ENCODE measurements around the gene CATSPERD.

The CATSPERD gene, protein sequence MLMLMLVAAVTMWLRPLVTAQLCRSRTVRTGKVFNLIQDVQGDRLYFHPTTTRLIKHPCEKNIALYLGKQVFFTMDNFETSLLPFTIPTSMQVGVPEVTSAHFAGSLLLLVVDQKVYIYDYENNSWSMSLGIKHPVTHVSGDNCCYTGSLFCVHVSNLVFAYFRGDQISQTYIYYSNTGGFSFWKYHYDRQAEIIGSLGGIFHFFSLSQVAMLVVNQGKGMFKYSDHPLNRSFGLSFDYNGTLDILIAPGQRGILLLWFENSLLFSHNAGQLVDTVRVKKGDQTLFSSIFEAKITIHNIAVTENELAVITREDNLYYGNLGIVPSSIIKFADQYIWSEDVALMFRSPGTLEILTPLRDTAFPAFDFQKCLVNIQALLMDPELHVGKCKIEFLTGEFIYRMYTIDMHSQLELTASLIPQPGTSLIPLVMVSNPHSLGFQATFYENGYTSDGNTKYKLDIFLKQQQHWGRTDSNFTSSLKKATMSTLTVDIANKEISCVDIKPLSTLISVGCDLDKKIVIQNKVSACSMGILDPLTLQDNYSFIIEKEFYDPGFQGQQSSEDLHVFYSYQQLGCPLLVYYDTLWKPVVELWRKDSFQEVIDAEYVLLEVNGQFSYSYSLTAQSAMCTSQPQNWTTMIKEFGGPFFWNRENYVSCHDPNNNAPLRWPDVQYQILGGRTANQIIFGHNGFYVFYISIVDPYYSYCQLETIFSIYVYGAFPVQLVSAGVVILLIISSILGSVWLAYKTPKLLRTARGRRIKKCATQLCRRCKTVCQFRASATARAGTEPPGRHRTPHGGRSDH

DNA sequence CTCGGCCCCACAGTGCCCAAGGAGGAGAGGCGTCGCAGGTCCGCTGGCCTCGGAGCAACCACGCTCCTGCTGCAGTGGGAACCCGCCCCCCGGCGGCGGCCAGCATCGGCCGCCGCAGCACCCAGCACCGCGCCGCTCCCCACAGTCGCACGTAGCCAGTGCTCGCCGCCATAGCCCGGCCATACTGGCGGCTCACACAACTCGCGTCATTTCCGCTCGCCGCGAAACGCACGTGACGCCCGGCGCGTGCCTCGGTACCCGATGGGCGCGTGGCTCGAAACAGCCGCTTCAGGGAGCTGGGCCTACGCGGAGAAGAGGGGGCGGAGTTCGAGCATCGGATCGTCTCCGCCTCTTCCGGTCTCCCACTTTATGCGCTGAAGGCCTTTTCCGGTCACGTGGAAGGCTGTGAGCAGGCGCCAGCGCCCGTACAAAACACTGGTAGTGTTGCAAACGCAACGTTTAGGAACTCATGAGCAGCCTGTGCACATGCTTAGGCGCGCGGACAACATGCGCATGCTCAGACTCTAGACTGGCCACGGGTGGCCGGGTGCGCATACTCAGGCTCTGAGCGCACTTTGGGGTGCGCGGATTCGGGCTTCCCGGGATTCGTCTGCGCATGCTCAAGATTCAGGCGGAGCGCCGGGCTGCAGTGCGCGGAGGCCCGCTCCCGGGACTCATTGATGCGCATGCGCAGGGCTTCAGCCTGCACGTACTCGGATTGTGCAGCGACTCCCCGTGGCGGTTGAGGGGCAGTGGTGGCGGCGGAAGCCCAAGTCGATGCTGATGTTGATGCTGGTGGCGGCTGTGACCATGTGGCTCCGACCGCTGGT, at the start of gene CATSPERD, which contains the start of gene LONP1:
Gene CATSPERD (plus strand): TSS at position 677 of the 830 bp plus-strand sequence. CDS start 101 bp downstream, at position 778.
Gene LONP1 (minus strand): TSS at position 186 of the 830 bp plus-strand sequence. CDS start 14 bp downstream, at position 172.
- peak; percentile 93 to 98 (median 95) for DNase-seq (ENCODE audit: low read depth in 4 of 4, low spot score in 1 of 4)

- DNase-seq (ENCODE audit: low read depth in 4 of 4, low spot score in 1 of 4): no peak
These were observed 48.8 kb upstream of the CATSPERD start for GRCh38 chr19:5671600-5671999.

DNA sequence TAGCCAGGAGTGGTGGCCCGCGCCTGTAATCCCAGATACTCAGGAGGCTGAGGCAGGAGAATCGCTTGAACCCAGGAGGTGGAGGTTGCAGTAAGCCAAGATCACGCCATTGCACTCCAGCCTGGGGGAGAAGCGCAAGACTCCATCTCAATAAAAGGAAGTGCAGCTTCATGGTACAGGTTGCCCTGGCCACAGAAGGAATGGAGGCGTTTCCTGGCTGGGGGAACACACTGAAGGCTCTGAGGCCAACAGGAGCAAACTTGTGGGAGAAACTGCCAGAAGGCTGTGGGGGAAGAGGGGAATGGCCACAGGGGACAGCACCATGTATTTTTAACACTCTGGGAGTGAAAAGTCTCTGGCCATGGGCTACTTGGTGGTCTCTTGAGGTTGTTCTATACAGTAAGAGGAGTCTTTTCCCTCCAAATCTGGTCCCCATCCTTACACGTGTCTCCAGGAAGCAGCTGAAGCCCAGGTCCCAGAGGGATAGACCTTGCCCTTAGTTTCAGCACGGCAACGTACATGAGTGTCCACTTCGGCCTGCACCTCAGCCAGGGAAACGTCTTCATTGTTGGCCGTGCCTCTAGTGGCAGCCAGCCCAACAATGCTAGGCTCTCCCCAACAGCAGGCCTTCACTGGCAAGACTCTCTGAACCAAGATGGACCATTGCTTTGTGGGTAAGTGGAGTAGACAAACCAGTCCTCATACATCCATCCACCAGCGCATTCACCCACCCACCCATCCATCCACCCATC, 47.6 kb upstream of the CATSPERD start:
- DNase-seq (ENCODE audit: low read depth in 4 of 4, low spot score in 1 of 4): no peak

GRCh38 chr19:5673752-5674151, 46.7 kb upstream of the CATSPERD start:
- DNase-seq (ENCODE audit: low read depth in 4 of 4, low spot score in 1 of 4): no peak

GRCh38 chr19:5674714-5675113, 45.7 kb upstream of the CATSPERD start:
- DNase-seq (ENCODE audit: low read depth in 4 of 4, low spot score in 1 of 4): no peak

GRCh38 chr19:5676105-5676771, 44.2 kb upstream of the CATSPERD start:
- no peak for DNase-seq (ENCODE audit: low read depth in 4 of 4, low spot score in 1 of 4)

GRCh38 chr19:5676772-5677105, 43.7 kb upstream of the CATSPERD start:
- no peak for DNase-seq (ENCODE audit: low read depth in 4 of 4, low spot score in 1 of 4)

GRCh38 chr19:5677136-5677535, 43.3 kb upstream of the CATSPERD start:
- DNase-seq (ENCODE audit: low read depth in 4 of 4, low spot score in 1 of 4): no peak

DNA sequence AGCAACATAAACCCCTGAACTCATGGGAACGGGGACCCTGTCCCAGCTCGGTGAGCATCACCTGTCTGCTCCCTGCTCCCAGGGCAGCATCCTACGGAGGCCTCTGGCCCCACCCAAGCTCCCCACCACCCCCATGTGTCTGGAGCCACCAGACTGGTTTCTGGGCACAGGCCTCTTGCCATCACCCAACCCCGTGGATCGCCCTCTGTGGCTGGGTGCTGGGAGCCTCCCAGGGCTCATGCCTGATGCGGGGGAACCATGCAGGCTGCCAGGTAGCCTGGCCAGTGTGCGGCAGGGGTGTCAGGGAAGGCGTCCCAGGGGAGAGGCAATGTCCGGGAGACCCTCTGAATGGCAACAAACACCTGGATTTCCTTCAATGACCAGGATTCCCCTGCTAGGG, 42.9 kb upstream of the CATSPERD start:
- no peak for DNase-seq (ENCODE audit: low read depth in 4 of 4, low spot score in 1 of 4)

GRCh38 chr19:5678071-5678718, 42.2 kb upstream of the CATSPERD start:
- no peak for DNase-seq (ENCODE audit: low read depth in 4 of 4, low spot score in 1 of 4)

GRCh38 chr19:5679289-5680083, 41.0 kb upstream of the CATSPERD start:
- no peak for DNase-seq (ENCODE audit: low read depth in 4 of 4, low spot score in 1 of 4)

- no peak for DNase-seq (ENCODE audit: low read depth in 4 of 4, low spot score in 1 of 4)
These were observed 40.4 kb upstream of the CATSPERD start for GRCh38 chr19:5680084-5680436.

- DNase-seq (ENCODE audit: low read depth in 4 of 4, low spot score in 1 of 4): peak; percentile 94 to 95 (median 94)
These were observed 39.7 kb upstream of the CATSPERD start, which contains the start of the genes HSD11B1L and MICOS13 for GRCh38 chr19:5680437-5681368. Gene HSD11B1L, plus strand, starts transcription at chr19:5681027. Its CDS starts 3,806 bp downstream, at chr19:5684833. Gene MICOS13, minus strand, starts transcription at chr19:5680516. Its CDS starts 30 bp downstream, at chr19:5680486.

DNA sequence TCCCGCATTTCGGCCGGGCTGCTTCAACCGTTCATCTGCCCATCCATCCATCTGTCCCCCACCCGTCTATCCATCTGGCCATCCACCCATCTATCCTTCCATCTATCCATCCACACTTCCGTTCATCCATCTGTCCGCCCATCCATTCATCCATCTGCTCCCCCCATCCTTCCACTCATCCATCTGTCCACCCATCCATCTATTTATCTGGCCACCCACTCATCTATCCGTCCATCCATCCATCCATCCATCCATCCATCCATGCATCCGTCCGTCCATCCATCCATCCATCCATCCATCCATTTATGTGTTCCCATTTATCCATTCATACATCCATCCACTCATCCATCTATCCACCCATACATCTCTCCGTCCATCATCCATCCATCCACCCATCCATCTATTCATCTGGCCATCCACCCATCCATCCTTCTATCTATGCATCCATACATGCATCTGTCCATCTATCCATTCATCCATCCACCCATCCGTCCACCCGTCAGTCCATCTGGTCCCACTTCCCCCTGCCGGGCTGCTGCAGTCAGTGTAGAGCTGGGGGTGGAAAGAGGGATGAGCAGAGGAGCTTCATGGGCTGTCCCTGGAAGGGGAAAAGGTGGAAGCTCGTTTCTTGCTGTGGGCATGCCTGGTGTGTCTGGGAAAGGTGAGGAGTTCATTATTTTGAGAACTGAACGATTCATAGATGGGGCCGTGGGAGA, 38.9 kb upstream of the CATSPERD start:
- DNase-seq (ENCODE audit: low read depth in 4 of 4, low spot score in 1 of 4): no peak

- DNase-seq (ENCODE audit: low read depth in 4 of 4, low spot score in 1 of 4): no peak
These were observed 38.3 kb upstream of the CATSPERD start for GRCh38 chr19:5682107-5682482.

- no peak for DNase-seq (ENCODE audit: low read depth in 4 of 4, low spot score in 1 of 4)
These were observed 37.1 kb upstream of the CATSPERD start for GRCh38 chr19:5683177-5683886.

Measured in stimulated activated CD4-positive, alpha-beta T cell treated with anti-CD3 and anti-CD28 coated beads, Interleukin-1b, Interleukin-23, amount 100 ng/mL, for 24 hours (primary cell).